Keratinocyte (primary cell): Measurements from ENCODE around the gene LHX4.

Source experiments
- EZH2 ChIP-seq: IDR thresholded peaks from one replicate; pipeline ENCODE4 v1.6.1; 2012; ENCODE audit warnings: inconsistent platforms, mild to moderate bottlenecking, low read length, moderate library complexity
- TF ChIP-seq, protein P1 (sequence below), 3 experiments: IDR thresholded peaks in 1 of 3; conservative IDR thresholded peaks in 1 of 3; optimal IDR thresholded peaks in 1 of 3; 2 replicates in 2 of 3; 3 replicates in 1 of 3; pipeline versions ENCODE3 to v1.5.1; 2011; ENCODE audit warnings: low read length in 3 of 3, mild to moderate bottlenecking in 3 of 3, moderate library complexity in 2 of 3, control low read depth in 1 of 3, inconsistent platforms in 1 of 3; ENCODE audit not compliant: insufficient read depth in 2 of 3; ENCODE audit errors: extremely low read depth in 1 of 3

DNA sequence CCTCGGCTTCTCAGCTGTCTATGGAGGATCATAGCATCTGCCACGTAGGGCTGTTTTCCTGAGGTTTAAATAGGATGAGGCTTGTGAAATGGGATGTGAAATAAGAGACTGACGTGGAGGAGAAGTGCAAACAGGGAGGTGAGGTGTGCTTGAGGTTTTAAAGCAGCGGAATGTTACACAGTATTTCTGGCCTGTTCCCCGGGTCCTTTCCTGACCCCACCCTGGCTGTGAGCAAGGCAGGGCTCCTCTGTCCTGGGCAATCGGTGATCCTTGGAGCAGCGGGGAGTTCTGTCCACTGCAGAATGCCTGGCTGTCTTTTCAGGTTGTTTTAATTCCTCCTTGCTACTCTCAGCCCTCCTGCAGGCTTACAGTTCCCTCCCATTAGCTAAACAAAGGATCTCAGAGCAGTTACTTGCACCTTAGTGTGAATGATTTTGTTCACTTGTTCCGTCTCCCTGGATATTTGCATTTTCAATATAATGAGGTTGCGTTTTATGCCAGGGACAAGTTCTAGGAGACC is 38.6 kb downstream of the LHX4 start:
- no peak for TF ChIP-seq EZH2
- TF ChIP-seq, protein P1, sequence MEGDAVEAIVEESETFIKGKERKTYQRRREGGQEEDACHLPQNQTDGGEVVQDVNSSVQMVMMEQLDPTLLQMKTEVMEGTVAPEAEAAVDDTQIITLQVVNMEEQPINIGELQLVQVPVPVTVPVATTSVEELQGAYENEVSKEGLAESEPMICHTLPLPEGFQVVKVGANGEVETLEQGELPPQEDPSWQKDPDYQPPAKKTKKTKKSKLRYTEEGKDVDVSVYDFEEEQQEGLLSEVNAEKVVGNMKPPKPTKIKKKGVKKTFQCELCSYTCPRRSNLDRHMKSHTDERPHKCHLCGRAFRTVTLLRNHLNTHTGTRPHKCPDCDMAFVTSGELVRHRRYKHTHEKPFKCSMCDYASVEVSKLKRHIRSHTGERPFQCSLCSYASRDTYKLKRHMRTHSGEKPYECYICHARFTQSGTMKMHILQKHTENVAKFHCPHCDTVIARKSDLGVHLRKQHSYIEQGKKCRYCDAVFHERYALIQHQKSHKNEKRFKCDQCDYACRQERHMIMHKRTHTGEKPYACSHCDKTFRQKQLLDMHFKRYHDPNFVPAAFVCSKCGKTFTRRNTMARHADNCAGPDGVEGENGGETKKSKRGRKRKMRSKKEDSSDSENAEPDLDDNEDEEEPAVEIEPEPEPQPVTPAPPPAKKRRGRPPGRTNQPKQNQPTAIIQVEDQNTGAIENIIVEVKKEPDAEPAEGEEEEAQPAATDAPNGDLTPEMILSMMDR (optimal IDR thresholded peaks at IDR 0.05 in 1 of 3, IDR thresholded peaks at IDR 0.05 in 1 of 3, conservative IDR thresholded peaks at IDR 0.05 in 1 of 3; ENCODE audit: extremely low read depth in 1 of 3, insufficient read depth in 2 of 3, low read length in 3 of 3), result no peak
